ENCODE results near the gene JPH3.

DNA sequence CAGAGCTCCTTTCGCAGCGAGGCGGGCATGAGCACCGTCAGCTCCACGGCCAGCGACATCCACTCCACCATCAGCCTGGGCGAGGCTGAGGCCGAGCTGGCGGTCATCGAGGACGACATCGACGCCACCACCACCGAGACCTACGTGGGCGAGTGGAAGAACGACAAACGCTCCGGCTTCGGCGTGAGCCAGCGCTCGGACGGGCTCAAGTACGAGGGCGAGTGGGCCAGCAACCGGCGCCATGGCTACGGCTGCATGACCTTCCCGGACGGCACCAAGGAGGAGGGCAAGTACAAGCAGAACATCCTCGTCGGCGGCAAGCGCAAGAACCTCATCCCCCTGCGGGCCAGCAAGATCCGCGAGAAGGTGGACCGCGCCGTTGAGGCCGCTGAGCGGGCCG, 42.3 kb downstream of the JPH3 start:
- TF ChIP-seq, protein P1, sequence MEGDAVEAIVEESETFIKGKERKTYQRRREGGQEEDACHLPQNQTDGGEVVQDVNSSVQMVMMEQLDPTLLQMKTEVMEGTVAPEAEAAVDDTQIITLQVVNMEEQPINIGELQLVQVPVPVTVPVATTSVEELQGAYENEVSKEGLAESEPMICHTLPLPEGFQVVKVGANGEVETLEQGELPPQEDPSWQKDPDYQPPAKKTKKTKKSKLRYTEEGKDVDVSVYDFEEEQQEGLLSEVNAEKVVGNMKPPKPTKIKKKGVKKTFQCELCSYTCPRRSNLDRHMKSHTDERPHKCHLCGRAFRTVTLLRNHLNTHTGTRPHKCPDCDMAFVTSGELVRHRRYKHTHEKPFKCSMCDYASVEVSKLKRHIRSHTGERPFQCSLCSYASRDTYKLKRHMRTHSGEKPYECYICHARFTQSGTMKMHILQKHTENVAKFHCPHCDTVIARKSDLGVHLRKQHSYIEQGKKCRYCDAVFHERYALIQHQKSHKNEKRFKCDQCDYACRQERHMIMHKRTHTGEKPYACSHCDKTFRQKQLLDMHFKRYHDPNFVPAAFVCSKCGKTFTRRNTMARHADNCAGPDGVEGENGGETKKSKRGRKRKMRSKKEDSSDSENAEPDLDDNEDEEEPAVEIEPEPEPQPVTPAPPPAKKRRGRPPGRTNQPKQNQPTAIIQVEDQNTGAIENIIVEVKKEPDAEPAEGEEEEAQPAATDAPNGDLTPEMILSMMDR (IDR thresholded peaks at IDR 0.05 in 8 of 11, conservative IDR thresholded peaks at IDR 0.05 in 3 of 11): no peak
- no peak for TF ChIP-seq POLR2A (IDR thresholded peaks at IDR 0.05)
